H1 (cell line): Measurements from ENCODE around the gene CFAP54. TPM values are rescaled to one million over a fixed set of nuclear protein-coding genes. Genes with fewer than 3 reads are reported as not detected.

ENCODE experiments used
- CTCF ChIA-PET: fragments of 300-600 bp; sonication (Branson Sonifier 250); formaldehyde crosslinking; loops from one replicate; lab custom pipeline; 2021; ENCODE audit not compliant: partially characterized antibody; lab: Charles Lee
- POLR2A ChIA-PET: fragments of 300-600 bp; sonication (Branson Sonifier 250); formaldehyde crosslinking; loops from one replicate; lab custom pipeline; 2021; ENCODE audit warnings: inconsistent platforms; ENCODE audit not compliant: partially characterized antibody; lab: Charles Lee
- DNase-seq, 2 experiments: peaks; one replicate each; pipeline versions ENCODE4 v3.0.0 to v3.0.0-alpha.2; 2010 to 2022; ENCODE audit warnings: low spot score in 2 of 2, low read depth in 1 of 2, mixed read lengths in 1 of 2
- FAIRE-seq: peaks from 2 replicates; lab custom pipeline; 2011; peaks lifted over from hg19 to GRCh38; lab: Jason Lieb, UNC
- H2AFZ ChIP-seq: 2 replicates; pipeline ENCODE4 v1.8.1; 2012; ENCODE audit warnings: low read length, inconsistent platforms
- H2AK5ac ChIP-seq: 2 replicates; pipeline ENCODE4 v1.6.1; 2013; ENCODE audit warnings: low read depth, low read length
- H2BK120ac ChIP-seq: replicated peaks from 2 replicates; pipeline ENCODE3; 2013; ENCODE audit warnings: low read depth, low read length, inconsistent platforms
- H2BK12ac ChIP-seq: 2 replicates; pipeline ENCODE4 v1.6.1; 2013; ENCODE audit warnings: low read depth, low read length
- H2BK15ac ChIP-seq: 2 replicates; pipeline ENCODE4 v1.6.1; 2013; ENCODE audit warnings: low read length
- H2BK20ac ChIP-seq: 2 replicates; pipeline ENCODE4 v1.6.1; 2013; ENCODE audit warnings: low read length
- H2BK5ac ChIP-seq: 2 replicates; pipeline ENCODE4 v1.6.1; 2013; ENCODE audit warnings: low read depth, low read length
- H3K14ac ChIP-seq: 2 replicates; pipeline ENCODE4 v1.6.1; 2013; ENCODE audit warnings: inconsistent platforms; ENCODE audit not compliant: insufficient read length
- H3K18ac ChIP-seq: 2 replicates; pipeline ENCODE4 v1.6.1; 2013; ENCODE audit warnings: low read length; ENCODE audit errors: extremely low read depth
- H3K23ac ChIP-seq: 2 replicates; pipeline ENCODE4 v1.6.1; 2013; ENCODE audit warnings: inconsistent platforms; ENCODE audit not compliant: insufficient read length
- H3K23me2 ChIP-seq: 2 replicates; pipeline ENCODE4 v1.6.1; 2013; ENCODE audit warnings: low read depth, low read length
- H3K27ac ChIP-seq: 2 replicates; pipeline ENCODE4 v1.6.1; 2011; ENCODE audit warnings: low read depth, low read length, inconsistent platforms
- H3K27me3 ChIP-seq, 4 experiments: replicated peaks in 1 of 4; 1 replicate in 1 of 4; 2 replicates in 3 of 4; pipeline versions ENCODE4 v1.6.1 to v1.8.1; 2011 to 2013; ENCODE audit warnings: low read length in 3 of 4, mild to moderate bottlenecking in 3 of 4, inconsistent platforms in 2 of 4, mixed read lengths in 2 of 4, moderate library complexity in 1 of 4; ENCODE audit not compliant: control insufficient read depth in 3 of 4, insufficient read depth in 3 of 4; ENCODE audit errors: extremely low read depth in 1 of 4
- H3K36me3 ChIP-seq, 4 experiments: 2 replicates each; pipeline versions ENCODE4 v1.6.1 to v1.8.1; 2011 to 2013; ENCODE audit warnings: mild to moderate bottlenecking in 4 of 4, low read length in 3 of 4, moderate library complexity in 2 of 4, control low read depth in 1 of 4, inconsistent platforms in 1 of 4; ENCODE audit not compliant: insufficient read depth in 4 of 4, control insufficient read depth in 2 of 4
- H3K4ac ChIP-seq: replicated peaks from 2 replicates; pipeline ENCODE3; 2013; ENCODE audit warnings: low read length, low read depth, mixed read lengths, inconsistent platforms; ENCODE audit not compliant: insufficient read length
- H3K4me1 ChIP-seq, 4 experiments: replicated peaks in 1 of 4; 1 replicate in 1 of 4; 2 replicates in 3 of 4; pipeline versions ENCODE4 v1.6.1 to v1.8.1; 2011 to 2013; ENCODE audit warnings: low read length in 3 of 4, inconsistent platforms in 2 of 4, mixed read lengths in 1 of 4; ENCODE audit not compliant: insufficient read depth in 4 of 4, control insufficient read depth in 3 of 4
- H3K4me2 ChIP-seq, 2 experiments: 2 replicates each; pipeline versions ENCODE4 v1.6.1 to v1.8.1; 2011 to 2013; ENCODE audit warnings: low read depth in 2 of 2, low read length in 2 of 2, control low read depth in 1 of 2, inconsistent platforms in 1 of 2, mild to moderate bottlenecking in 1 of 2; ENCODE audit not compliant: insufficient read depth in 1 of 2
- H3K4me3 ChIP-seq, 4 experiments: fragments of 200-600, 300-600 bp in 1 of 4; sonication (generic), shearing (Covaris generic), sonication (Bioruptor Twin) in 1 of 4; 2 replicates each; pipeline versions ENCODE4 v1.5.1 to v1.8.1; 2011 to 2016; ENCODE audit warnings: low read length in 4 of 4, low read depth in 3 of 4, control low read depth in 2 of 4, inconsistent platforms in 2 of 4, mild to moderate bottlenecking in 2 of 4, mixed read lengths in 1 of 4, moderate library complexity in 1 of 4; ENCODE audit not compliant: insufficient read depth in 2 of 4; ENCODE audit errors: extremely low read depth in 1 of 4
- H3K56ac ChIP-seq: replicated peaks from 2 replicates; pipeline ENCODE3; 2013; ENCODE audit warnings: low read depth, mild to moderate bottlenecking, mixed read lengths, low read length, inconsistent platforms; ENCODE audit not compliant: insufficient read length
- H3K79me1 ChIP-seq: 2 replicates; pipeline ENCODE4 v1.6.1; 2013; ENCODE audit warnings: low read depth, low read length, control low read depth
- H3K79me2 ChIP-seq, 2 experiments: 2 replicates each; pipeline versions ENCODE4 v1.6.1 to v1.8.1; 2012 to 2013; ENCODE audit warnings: low read length in 2 of 2, mild to moderate bottlenecking in 2 of 2, inconsistent platforms in 1 of 2; ENCODE audit not compliant: insufficient read depth in 2 of 2, control insufficient read depth in 1 of 2
- H3K9ac ChIP-seq, 4 experiments: replicated peaks in 1 of 4; 1 replicate in 1 of 4; 2 replicates in 3 of 4; pipeline versions ENCODE4 v1.6.1 to v1.8.1; 2011 to 2013; ENCODE audit warnings: low read depth in 3 of 4, low read length in 3 of 4, control low read depth in 2 of 4, mild to moderate bottlenecking in 2 of 4, moderate library complexity in 2 of 4, inconsistent platforms in 1 of 4; ENCODE audit errors: extremely low read depth in 1 of 4
- H3K9me3 ChIP-seq, 2 experiments: 2 replicates each; pipeline versions ENCODE4 v1.6.1 to v1.8.1; 2012 to 2013; ENCODE audit warnings: mild to moderate bottlenecking in 2 of 2, moderate library complexity in 2 of 2, control low read depth in 1 of 2, inconsistent platforms in 1 of 2, low read depth in 1 of 2, low read length in 1 of 2, mixed read lengths in 1 of 2; ENCODE audit not compliant: insufficient read depth in 2 of 2
- H4K20me1 ChIP-seq, 2 experiments: replicated peaks in 1 of 2; 2 replicates each; pipeline versions ENCODE3 to v1.8.1; 2011 to 2013; ENCODE audit warnings: inconsistent platforms in 2 of 2, low read length in 2 of 2, mild to moderate bottlenecking in 1 of 2; ENCODE audit not compliant: insufficient read depth in 2 of 2, control insufficient read depth in 1 of 2
- H4K5ac ChIP-seq: 2 replicates; pipeline ENCODE4 v1.6.1; 2013; ENCODE audit warnings: low read length, low read depth, mixed read lengths, inconsistent platforms; ENCODE audit not compliant: insufficient read length
- H4K8ac ChIP-seq: 2 replicates; pipeline ENCODE4 v1.8.0; 2013; ENCODE audit warnings: mild to moderate bottlenecking, moderate library complexity, low read length, inconsistent platforms; ENCODE audit not compliant: insufficient read depth; ENCODE audit errors: extremely low read depth
- H4K91ac ChIP-seq: replicated peaks from 2 replicates; pipeline ENCODE3; 2013; ENCODE audit warnings: low read length, mixed read lengths, inconsistent platforms; ENCODE audit not compliant: insufficient read length
- ASH2L ChIP-seq: fragments of 200-600, 300-600 bp; sonication (generic); IDR thresholded peaks from one replicate; pipeline ENCODE4 v1.7.1; 2017; ENCODE audit warnings: low read length
- BACH1 ChIP-seq: IDR thresholded peaks from 2 replicates; pipeline ENCODE4 v1.6.1; 2012; ENCODE audit warnings: low read length, improper control_type of control experiment
- BRCA1 ChIP-seq: IDR thresholded peaks from 2 replicates; pipeline ENCODE4 v1.6.1; 2012; ENCODE audit warnings: low read depth, low read length, improper control_type of control experiment
- CHD2 ChIP-seq: IDR thresholded peaks from 2 replicates; pipeline ENCODE4 v1.6.1; 2012; ENCODE audit warnings: low read length, improper control_type of control experiment
- CTBP2 ChIP-seq: IDR thresholded peaks from 2 replicates; pipeline ENCODE4 v1.7.0; 2011; ENCODE audit warnings: borderline replicate concordance, mild to moderate bottlenecking, moderate library complexity, mixed read lengths, low read length; ENCODE audit not compliant: insufficient read depth, insufficient read length
- EP300 ChIP-seq, 2 experiments: IDR thresholded peaks; 1 replicate in 1 of 2; 2 replicates in 1 of 2; pipeline ENCODE4 v1.6.1; 2011 to 2012; ENCODE audit warnings: low read depth in 2 of 2, low read length in 2 of 2, mild to moderate bottlenecking in 2 of 2, borderline replicate concordance in 1 of 2, inconsistent platforms in 1 of 2, moderate library complexity in 1 of 2
- EZH2 ChIP-seq: fragments of 200-600 bp; sonication (generic); IDR thresholded peaks from 2 replicates; pipeline ENCODE4 v1.7.1; 2012; ENCODE audit warnings: low read depth, mild to moderate bottlenecking, moderate library complexity, low read length, inconsistent platforms; ENCODE audit not compliant: severe bottlenecking
- KDM4A ChIP-seq: IDR thresholded peaks from one replicate; pipeline ENCODE4 v1.7.1; 2012; ENCODE audit warnings: low read depth, mild to moderate bottlenecking, moderate library complexity, low read length, inconsistent platforms; ENCODE audit not compliant: severe bottlenecking
- KDM5A ChIP-seq: fragments of 200-600 bp; IDR thresholded peaks from 2 replicates; pipeline ENCODE4 v1.7.1; 2012; ENCODE audit warnings: mild to moderate bottlenecking, low read length, inconsistent platforms, mixed read lengths
- PHF8 ChIP-seq: fragments of 200-600 bp; sonication (generic); conservative IDR thresholded peaks from 2 replicates; pipeline ENCODE4 v1.7.1; 2012; ENCODE audit warnings: low read depth, mild to moderate bottlenecking, inconsistent platforms, low read length, moderate library complexity
- POU5F1 ChIP-seq: IDR thresholded peaks from 2 replicates; pipeline ENCODE4 v1.6.1; 2011; ENCODE audit warnings: low read depth, mild to moderate bottlenecking, low read length, moderate library complexity
- SIN3A ChIP-seq, 2 experiments: IDR thresholded peaks in 1 of 2; conservative IDR thresholded peaks in 1 of 2; 2 replicates each; pipeline ENCODE4 v1.6.1; 2011 to 2012; ENCODE audit warnings: low read length in 2 of 2, improper control_type of control experiment in 1 of 2, low read depth in 1 of 2, mild to moderate bottlenecking in 1 of 2
- TAF1 ChIP-seq: IDR thresholded peaks from 2 replicates; pipeline ENCODE4 v1.6.1; 2011; ENCODE audit warnings: mild to moderate bottlenecking, low read depth, low read length
- TEAD4 ChIP-seq: IDR thresholded peaks from 2 replicates; pipeline ENCODE4 v1.6.1; 2012; ENCODE audit warnings: low read depth, low read length, inconsistent platforms, mixed read lengths
- YY1 ChIP-seq: IDR thresholded peaks from 2 replicates; pipeline ENCODE4 v1.6.1; 2011; ENCODE audit warnings: low read depth, mild to moderate bottlenecking, low read length
- WGBS, 2 experiments: shearing (Covaris generic) in 1 of 2; methylation state at CpG; one replicate each; pipeline versions ENCODE4 v1.1.6 to v1.1.7; 2013 to 2015; ENCODE audit warnings: low lambda C conversion rate in 2 of 2, mixed read lengths in 2 of 2, inconsistent platforms in 1 of 2, low coverage in 1 of 2, missing lambda C conversion rate in 1 of 2; ENCODE audit not compliant: insufficient replicate concordance in 2 of 2, insufficient coverage in 1 of 2, insufficient read length in 1 of 2; ENCODE audit errors: extremely low coverage in 1 of 2, missing lambda C conversion rate in 1 of 2; 5-methylcytosine and 5-hydroxymethylcytosine counted together
- polyA plus RNA-seq, 7 experiments: library from polyadenylated mRNA; depleted of rRNA in 3 of 7; stranded (reverse) in 5 of 7; unstranded in 2 of 7; fragments of >200 nt in 5 of 7; fragments of 200-250 nt in 2 of 7; gene quantifications; 1 replicate in 5 of 7; 2 replicates in 1 of 7; 4 replicates in 1 of 7; pipeline versions ENCODE4 v1.2.1 to v1.2.3, GENCODE V29; 2011 to 2013; ENCODE audit warnings: missing spikeins in 2 of 7, mixed read lengths in 2 of 7
- total RNA-seq: library from RNA; stranded (reverse); fragmentation: NEBNext Ultra II Directional; extraction: Animal tissue kit (Norgen Biotek cat#: 25700); gene quantifications from 2 replicates; pipeline ENCODE4 v1.2.1, GENCODE V29; 2021

Gene CFAP54
- total and polyA plus RNA-seq, 2 of the 8 experiments (the other 6 are each of a cell fraction or from before 2014, with no cell fraction given): 0.17 to 0.33 TPM

DNA sequence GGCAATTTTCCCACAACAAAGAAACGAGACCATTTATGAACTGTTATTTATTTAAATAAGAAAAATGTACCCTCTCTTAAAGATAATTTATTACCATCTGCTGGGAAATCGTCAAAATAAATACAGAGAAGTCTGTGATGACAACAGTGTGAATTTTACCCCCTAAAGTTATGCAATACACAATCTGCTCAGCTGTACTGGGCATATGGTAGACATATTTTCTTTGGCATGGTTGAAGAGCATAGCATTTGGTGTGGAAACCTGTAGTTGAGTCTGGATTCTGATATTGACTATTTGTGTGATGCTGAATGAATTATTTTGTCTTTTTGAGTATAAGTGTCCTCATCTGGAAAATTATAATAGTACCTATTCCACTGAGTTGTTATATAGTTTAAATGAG, 60.0 kb downstream of the CFAP54 start:
- no peak overlapping the region for H3K4me2 ChIP-seq
- no peak for TF ChIP-seq BACH1
- no peak for TF ChIP-seq KDM5A
- TF ChIP-seq POU5F1: no peak
- no peak for TF ChIP-seq BRCA1
- no peak for TF ChIP-seq YY1
- no peak for TF ChIP-seq EZH2
- no peak for TF ChIP-seq TAF1
- no peak for TF ChIP-seq PHF8
- TF ChIP-seq CTBP2: no peak
- TF ChIP-seq SIN3A (conservative IDR thresholded peaks at IDR 0.05 in 1 of 2, IDR thresholded peaks at IDR 0.05 in 1 of 2; ENCODE audit: low read depth in 1 of 2, low read length in 2 of 2): no peak
- TF ChIP-seq EP300 (IDR thresholded peaks at IDR 0.05; ENCODE audit: borderline replicate concordance in 1 of 2, low read depth in 2 of 2, low read length in 2 of 2): no peak
- TF ChIP-seq KDM4A: no peak
- no peak for TF ChIP-seq ASH2L
- no peak for TF ChIP-seq CHD2
- no peak for TF ChIP-seq TEAD4

More for the DNA sequence above, 60.0 kb downstream of the CFAP54 start:
- Histone ChIP-seq H3K9me3 (no peaks in the 10 kb centered on the region), H3K36me3 (no peaks in the 10 kb centered on the region), H3K27me3 (peaks cover 0 to 1% (median 0%) of the 10 kb centered on the region in 4 experiments; a peak in 1 of 7 replicates), H2BK20ac (no peak overlapping the region), H2BK5ac (no peak overlapping the region), H2AFZ (no peak overlapping the region), H4K8ac (no peak overlapping the region), H3K23me2 (no peaks in the 10 kb centered on the region), H3K4me1 (no peaks in the 10 kb centered on the region), H3K9ac (no peak overlapping the region), H3K18ac (no peak overlapping the region), H3K79me1 (no peaks in the 10 kb centered on the region), H4K5ac (no peak overlapping the region), H4K91ac (no peak overlapping the region), H3K23ac (no peak overlapping the region), H4K20me1 (no peaks in the 10 kb centered on the region), H3K56ac (no peak overlapping the region), H3K4me3 (no peak overlapping the region), H2BK12ac (no peak overlapping the region), H3K27ac (no peak overlapping the region), H3K14ac (no peak overlapping the region), H3K4ac (no peak overlapping the region), H2BK120ac (no peak overlapping the region), H2BK15ac (no peak overlapping the region), H2AK5ac (no peak overlapping the region), H3K79me2 (no peaks in the 10 kb centered on the region)
- WGBS, 2 experiments: 89% methylated on average over 2 of the region's 2 CpGs; no CpG with 5 or more reads in 1 of the 2 experiments
- no peak for DNase-seq
- POLR2A ChIA-PET: no interaction called here
- CTCF ChIA-PET: no interaction called here
- FAIRE-seq: no peak
